Astrocyte (in vitro differentiated cells and primary cell): Measurements from ENCODE around the gene THSD8.
A peak's percentile ranks its signal among the peaks of the same experiment; 100 is the strongest.

Source experiments
- CTCF ChIP-seq: IDR thresholded peaks from 2 replicates; pipeline ENCODE4 v1.5.1; 2011; ENCODE audit warnings: low read depth, mild to moderate bottlenecking, inconsistent platforms, low read length, moderate library complexity; ENCODE audit not compliant: insufficient read depth
- EZH2 ChIP-seq: IDR thresholded peaks from 2 replicates; pipeline ENCODE4 v1.6.1; 2012; ENCODE audit warnings: mild to moderate bottlenecking, low read length, inconsistent platforms; ENCODE audit not compliant: insufficient read depth

- TF ChIP-seq CTCF = peak; percentile 59
- no peak for TF ChIP-seq EZH2
Measured at GRCh38 chr19:12757544-12758274, 44.2 kb upstream of the THSD8 start.
